ENCODE measurements around the gene METTL26. TPM values are rescaled to one million over a fixed set of nuclear protein-coding genes. Genes with fewer than 3 reads are reported as not detected.
A peak's percentile ranks its signal among the peaks of the same experiment; 100 is the strongest.

METTL26 gene
- total and polyA plus RNA-seq, 8 donors = 37.2 to 70.4 (median 54.5) TPM

- ATAC-seq (no peak), DNase-seq (no peak)
- Histone ChIP-seq H3K27ac (no peak overlapping the region), H3K9me3 (no peaks in the 10 kb centered on the region), H3K36me3 (peaks cover 0 to 36% of the 10 kb centered on the region in 2 donors), H3K27me3 (peaks cover 0 to 33% of the 10 kb centered on the region in 2 donors), H3K4me1 (peaks cover 25 to 61% of the 10 kb centered on the region in 2 donors), H3K4me3 (no peak overlapping the region)
- intact Hi-C loops (cut with DNase I) = no loop called here
- TF ChIP-seq CTCF (IDR thresholded peaks at IDR 0.05) = no peak
Observed at GRCh38 chr16:678209-678857, 42.2 kb upstream of the METTL26 start.

GRCh38 chr16:677316-678190, 41.4 kb upstream of the METTL26 start:
- DNase-seq = no peak
- no peak overlapping the region for H3K27ac ChIP-seq
- H3K27me3 ChIP-seq = peaks cover 0 to 33% of the 10 kb centered on the region in 2 donors
- TF ChIP-seq CTCF (IDR thresholded peaks at IDR 0.05) = no peak
- peaks cover 23 to 53% of the 10 kb centered on the region in 2 donors for H3K4me1 ChIP-seq
- H3K4me3 ChIP-seq = no peak overlapping the region
- ATAC-seq = no peak
- intact Hi-C loops (cut with DNase I) = no loop called here
- H3K36me3 ChIP-seq = peaks cover 0 to 36% of the 10 kb centered on the region in 2 donors
- no peaks in the 10 kb centered on the region for H3K9me3 ChIP-seq

- DNase-seq = peak in 2 of 4 donors; percentile 57 to 78
- Histone ChIP-seq H3K9me3 (no peaks in the 10 kb centered on the region), H3K4me1 (peaks cover 23 to 47% of the 10 kb centered on the region in 2 donors), H3K27me3 (peaks cover 0 to 33% of the 10 kb centered on the region in 2 donors), H3K4me3 (no peak overlapping the region), H3K27ac (no peak overlapping the region), H3K36me3 (peaks cover 0 to 36% of the 10 kb centered on the region in 2 donors)
- intact Hi-C loops (cut with DNase I) = no loop called here
- peak; percentile 28 for ATAC-seq
- no peak for TF ChIP-seq CTCF (IDR thresholded peaks at IDR 0.05)
Observed at GRCh38 chr16:676913-677312, 40.8 kb upstream of the METTL26 start.

- peaks cover 0 to 36% of the 10 kb centered on the region in 2 donors for H3K36me3 ChIP-seq
- no peaks in the 10 kb centered on the region for H3K9me3 ChIP-seq
- TF ChIP-seq CTCF (IDR thresholded peaks at IDR 0.05) = no peak
- no peak for ATAC-seq
- peaks cover 0 to 33% of the 10 kb centered on the region in 2 donors for H3K27me3 ChIP-seq
- no peak for DNase-seq
- intact Hi-C loops (cut with DNase I) = no loop called here
- no peak overlapping the region for H3K27ac ChIP-seq
- H3K4me3 ChIP-seq = no peak overlapping the region
- H3K4me1 ChIP-seq = peaks cover 19 to 43% of the 10 kb centered on the region in 2 donors
Observed at GRCh38 chr16:676565-676902, 40.4 kb upstream of the METTL26 start.

- no peak overlapping the region for H3K4me3 ChIP-seq
- H3K27me3 ChIP-seq = peaks cover 0 to 33% of the 10 kb centered on the region in 2 donors
- intact Hi-C loops (cut with DNase I) = no loop called here
- no peak for DNase-seq
- H3K9me3 ChIP-seq = no peaks in the 10 kb centered on the region
- peaks cover 14 to 38% of the 10 kb centered on the region in 2 donors for H3K4me1 ChIP-seq
- peaks cover 0 to 38% of the 10 kb centered on the region in 2 donors for H3K36me3 ChIP-seq
- ATAC-seq = no peak
- no peak overlapping the region for H3K27ac ChIP-seq
- TF ChIP-seq CTCF (IDR thresholded peaks at IDR 0.05) = no peak
Observed at GRCh38 chr16:675884-676564, 39.9 kb upstream of the METTL26 start.

Data from left lung (tissue), 10 donors.